Right lobe of liver (tissue), 6 donors: ENCODE data around the gene HOXC11. TPM values are rescaled to one million over a fixed set of nuclear protein-coding genes. Genes with fewer than 3 reads are reported as not detected.
A peak's percentile ranks its signal among the peaks of the same experiment; 100 is the strongest.

Source experiments
- ATAC-seq, 4 donors: fragments of 200-7000 bp; cut with Tn5 transposase; one replicate each; pipeline ENCODE4 v1.9.1; 2020; ENCODE audit warnings: mild to moderate bottlenecking in 4 of 4, moderate library complexity in 4 of 4
- DNase-seq, 3 donors: peaks; one replicate each; pipeline ENCODE4 v3.0.0-alpha.2; 2020
- H3K27ac ChIP-seq, 3 donors: fragments of 200-600 bp; one replicate each; pipeline ENCODE4 v1.8.0; 2022
- H3K27me3 ChIP-seq, 2 donors: fragments of 200-600 bp; one replicate each; pipeline ENCODE4 v1.8.0; 2022
- H3K36me3 ChIP-seq, 4 donors: fragments of 200-600 bp; sonication (generic) in 1 of 4; one replicate each; pipeline versions ENCODE4 v1.5.1 to v1.8.0; 2017 to 2022; ENCODE audit warnings: control low read depth in 1 of 4
- H3K4me1 ChIP-seq, 4 donors: fragments of 200-600 bp; sonication (generic) in 1 of 4; one replicate each; pipeline versions ENCODE4 v1.5.1 to v1.8.0; 2017 to 2022; ENCODE audit warnings: control low read depth in 1 of 4
- H3K4me3 ChIP-seq, 3 donors: fragments of 200-600 bp; one replicate each; pipeline ENCODE4 v1.8.0; 2022
- H3K9me3 ChIP-seq, 4 donors: fragments of 200-600 bp; sonication (generic) in 1 of 4; one replicate each; pipeline versions ENCODE4 v1.5.1 to v1.8.0; 2017 to 2022; ENCODE audit warnings: control low read depth in 1 of 4
- CTCF ChIP-seq, 4 donors: fragments of 200-600 bp in 3 of 4; fragments of 450-650 bp in 1 of 4; IDR thresholded peaks; one replicate each; pipeline versions ENCODE4 v1.5.1 to v1.8.0; 2016 to 2022; ENCODE audit warnings: antibody characterized with exemption in 4 of 4, mild to moderate bottlenecking in 2 of 4
- POLR2A ChIP-seq: fragments of 450-650 bp; IDR thresholded peaks from one replicate; pipeline ENCODE4 v1.6.1; 2017; ENCODE audit warnings: antibody characterized with exemption, mild to moderate bottlenecking
- WGBS: methylation state at CpG from one replicate; pipeline ENCODE4 v1.1.6; 2018; ENCODE audit warnings: low coverage, low lambda C conversion rate; ENCODE audit not compliant: insufficient coverage; ENCODE audit errors: missing lambda C conversion rate; 5-methylcytosine and 5-hydroxymethylcytosine counted together
- intact Hi-C, 2 donors: fragments of 100-400 bp; cut with DNase I; formaldehyde crosslinking; loops; one replicate each; pipeline versions ENCODE4 v1.11.2 to v1.14.1; 2022
- total RNA-seq, 6 experiments: library from RNA; depleted of rRNA in 2 of 6; stranded (reverse); fragments of >200 nt in 2 of 6; fragmentation: NEBNext Ultra II Directional in 3 of 6; extraction: Animal tissue kit (Norgen Biotek cat#: 25700) in 3 of 6; gene quantifications; one replicate each; pipeline versions ENCODE4 v1.1.0 to v1.2.4, GENCODE V29; 2016 to 2023
- donor health status: DM: no; HTN: yes; CAD: no.
- donor health status: DM: no; HTN: no; CAD: no.
- donor health status: DM: no; HTN: no; CAD: no.
- donor health status: DM: no; HTN: yes; CAD: no.
- donor health status: DM: no; HTN: yes; CAD: no.

The HOXC11 gene
- total RNA-seq, 6 experiments from 2014 or later, result not detected

GRCh38 chr12:53977596-53978445, 4.9 kb downstream of the HOXC11 start:
- intact Hi-C loops, result no loop called here
- Histone ChIP-seq H3K4me1 (peaks cover 0 to 5% (median 0%) of the 10 kb centered on the region in 4 donors), H3K27me3 (peaks cover 11 to 55% of the 10 kb centered on the region in 2 donors), H3K27ac (no peak overlapping the region), H3K36me3 (no peaks in the 10 kb centered on the region), H3K9me3 (no peaks in the 10 kb centered on the region), H3K4me3 (no peak overlapping the region)
- WGBS, result 5% methylated on average over 11 of the region's 11 CpGs
- no peak for TF ChIP-seq CTCF (IDR thresholded peaks at IDR 0.05)
- TF ChIP-seq POLR2A, result no peak
- no peak for ATAC-seq
- DNase-seq, result peak in 1 of 3 donors; percentile 31

- Histone ChIP-seq H3K27me3 (peaks cover 12 to 55% of the 10 kb centered on the region in 2 donors), H3K4me3 (no peak overlapping the region), H3K36me3 (no peaks in the 10 kb centered on the region), H3K4me1 (peaks cover 0 to 5% (median 0%) of the 10 kb centered on the region in 4 donors), H3K9me3 (no peaks in the 10 kb centered on the region), H3K27ac (no peak overlapping the region)
- 7% methylated on average over 15 of the region's 15 CpGs for WGBS
- ATAC-seq (no peak), DNase-seq (no peak)
- no peak for TF ChIP-seq CTCF (IDR thresholded peaks at IDR 0.05)
- TF ChIP-seq POLR2A, result no peak
- intact Hi-C loops, result no loop called here
These were observed 5.8 kb downstream of the HOXC11 start for GRCh38 chr12:53978477-53979356.

- WGBS, result 19% methylated on average over 5 of the region's 7 CpGs
- ATAC-seq, result no peak
- no peaks in the 10 kb centered on the region for H3K4me1 ChIP-seq
- H3K4me3 ChIP-seq, result no peak overlapping the region
- intact Hi-C loops, result no loop called here
- H3K27me3 ChIP-seq, result peaks cover 16 to 60% of the 10 kb centered on the region in 2 donors
- TF ChIP-seq POLR2A (no peak), CTCF (IDR thresholded peaks at IDR 0.05) (no peak)
- no peaks in the 10 kb centered on the region for H3K9me3 ChIP-seq
- no peak overlapping the region for H3K27ac ChIP-seq
- no peaks in the 10 kb centered on the region for H3K36me3 ChIP-seq
- DNase-seq, result peak in 1 of 3 donors; percentile 11
These were observed 7.3 kb downstream of the HOXC11 start for GRCh38 chr12:53980104-53980801.

GRCh38 chr12:53980802-53981496, 8.0 kb downstream of the HOXC11 start:
- H3K27ac ChIP-seq, result no peak overlapping the region
- H3K4me1 ChIP-seq, result peaks cover 0 to 2% (median 0%) of the 10 kb centered on the region in 4 donors
- intact Hi-C loops, result no loop called here
- 20% methylated on average over 10 of the region's 15 CpGs for WGBS
- DNase-seq (peak in 1 of 3 donors; percentile 7), ATAC-seq (no peak)
- no peaks in the 10 kb centered on the region for H3K9me3 ChIP-seq
- no peak overlapping the region for H3K4me3 ChIP-seq
- H3K36me3 ChIP-seq, result no peaks in the 10 kb centered on the region
- H3K27me3 ChIP-seq, result peaks cover 16 to 59% of the 10 kb centered on the region in 2 donors
- TF ChIP-seq CTCF (IDR thresholded peaks at IDR 0.05) (no peak), POLR2A (no peak)
